LoVo (cell line): ENCODE measurements around the gene GON4L.
A peak's percentile ranks its signal among the peaks of the same experiment; 100 is the strongest.
"Not testable (repeated sequence)": the region's sequence is repeated elsewhere in the genome, so short reads cannot be mapped to it uniquely, and the experiment has no call there.

Experiments
- DNase-seq: peaks from one replicate; pipeline ENCODE4 v3.0.0-alpha.2; 2016; ENCODE audit warnings: low spot score

GON4L gene

GRCh38 chr1:155745284-155746228 lies 111.5 kb downstream of the GON4L start:
- DNase-seq = peak; percentile 95

DNA sequence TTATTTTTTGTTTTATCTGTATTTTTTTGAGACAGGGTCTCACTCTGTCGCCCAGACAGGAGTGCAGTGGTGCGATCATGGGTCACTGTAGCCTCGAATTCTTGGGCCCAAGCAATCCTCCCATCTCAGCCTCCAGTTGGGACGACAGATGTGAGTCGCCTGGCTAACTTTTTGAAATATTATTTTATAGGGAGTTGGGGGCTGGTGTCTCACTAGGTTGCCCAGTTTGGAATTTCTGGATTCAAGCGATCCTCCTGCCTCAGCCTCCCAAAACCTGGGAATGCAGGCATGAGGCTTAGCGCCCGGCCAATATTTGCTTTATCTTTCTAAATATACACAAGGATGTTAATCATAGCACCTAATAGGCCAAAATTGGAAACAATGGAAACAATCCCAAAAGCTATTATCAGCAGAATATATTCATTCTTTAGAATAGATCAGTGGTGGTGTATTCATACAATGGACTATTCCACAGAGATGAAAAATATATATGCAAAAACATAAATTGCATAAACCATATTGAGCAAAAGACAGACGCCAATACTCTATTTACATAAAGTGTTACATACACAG lies 112.2 kb downstream of the GON4L start:
- no peak for DNase-seq

DNA sequence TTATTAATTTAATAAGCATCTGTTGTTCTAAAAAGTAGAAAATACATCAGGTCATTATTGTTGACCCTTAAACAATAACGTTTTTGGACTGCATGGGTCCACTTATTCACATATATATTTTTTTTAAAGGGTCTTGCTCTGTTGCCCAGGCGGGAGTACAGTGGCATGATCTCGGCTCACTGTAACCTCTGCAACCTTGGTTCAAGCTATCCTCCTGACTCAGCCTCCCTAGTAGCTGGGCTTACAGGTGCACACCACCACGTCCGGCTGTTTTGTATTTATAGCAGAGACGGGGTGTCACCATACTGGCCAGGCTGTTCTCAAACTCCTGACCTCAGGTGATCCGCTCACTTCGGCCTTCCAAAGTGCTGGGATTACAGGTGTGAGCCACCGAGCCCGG lies 115.1 kb downstream of the GON4L start:
- no peak for DNase-seq

- no peak for DNase-seq
These were observed 116.0 kb downstream of the GON4L start for GRCh38 chr1:155740995-155741394.

GRCh38 chr1:155729031-155729898 lies 127.7 kb downstream of the GON4L start:
- DNase-seq = no peak

GRCh38 chr1:155725142-155725541 lies 131.9 kb downstream of the GON4L start:
- DNase-seq = no peak

- DNase-seq = no peak
These were observed 137.3 kb downstream of the GON4L start for GRCh38 chr1:155719703-155720102.

GRCh38 chr1:155718524-155719115 lies 138.4 kb downstream of the GON4L start:
- DNase-seq = not testable (repeated sequence)

GRCh38 chr1:155717041-155717440 lies 140.0 kb downstream of the GON4L start:
- no peak for DNase-seq

DNA sequence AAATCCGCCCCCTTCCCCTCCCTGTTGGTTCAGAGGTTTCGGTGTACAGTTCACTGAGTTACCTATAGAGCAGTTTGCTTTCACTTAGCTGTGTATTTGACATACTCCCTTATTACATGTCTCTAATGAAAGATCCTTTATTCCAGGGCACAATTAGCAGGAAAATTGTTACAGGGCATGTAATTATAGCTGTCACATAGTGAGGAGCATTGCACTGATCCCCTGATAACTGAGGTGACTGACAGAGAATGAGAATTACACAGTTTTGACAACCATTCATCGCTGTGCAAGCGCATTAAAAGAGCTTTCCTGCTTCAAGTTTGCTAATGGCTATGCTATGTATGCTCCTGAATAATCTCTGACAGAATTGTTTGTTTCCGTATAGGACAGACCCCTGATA lies 141.2 kb downstream of the GON4L start:
- no peak for DNase-seq

DNA sequence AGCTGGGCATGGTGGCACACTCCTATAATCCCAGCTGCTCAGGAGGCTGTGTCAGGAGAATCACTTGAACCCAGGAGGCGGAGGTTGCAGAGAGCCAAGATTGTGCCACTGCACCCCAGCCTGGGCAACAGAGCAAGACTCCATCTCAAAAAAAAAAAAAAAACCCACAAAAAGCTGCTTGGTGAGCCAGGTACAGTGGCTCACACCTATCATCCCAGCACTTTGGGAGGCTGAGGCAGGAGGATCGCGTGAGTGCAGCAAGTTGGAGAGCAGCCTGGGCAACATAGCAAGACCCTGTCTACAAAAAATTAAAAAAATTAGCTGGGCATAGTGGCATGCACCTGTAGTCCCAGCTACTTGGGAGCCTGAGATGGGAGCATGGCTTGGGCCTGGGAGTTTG lies 142.0 kb downstream of the GON4L start:
- DNase-seq = not testable (repeated sequence)

DNA sequence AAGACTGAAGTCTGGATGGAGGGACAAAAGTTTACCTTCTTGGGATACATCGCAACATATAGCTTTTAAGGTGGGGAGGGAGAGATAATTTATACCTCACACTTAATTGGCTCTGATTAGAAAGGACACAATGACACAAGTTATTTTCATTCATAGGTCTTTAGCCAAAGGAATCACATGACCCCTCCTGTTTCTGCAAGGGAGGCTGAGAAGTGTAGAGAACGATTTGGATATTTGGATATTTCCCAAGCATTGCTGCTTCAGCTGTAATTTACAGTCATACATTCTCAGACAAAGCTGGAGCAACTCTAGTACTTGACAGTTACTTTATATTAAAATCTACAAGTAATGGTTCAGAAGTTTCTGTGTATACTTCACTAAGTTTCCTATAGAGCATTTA lies 143.9 kb downstream of the GON4L start:
- no peak for DNase-seq

DNA sequence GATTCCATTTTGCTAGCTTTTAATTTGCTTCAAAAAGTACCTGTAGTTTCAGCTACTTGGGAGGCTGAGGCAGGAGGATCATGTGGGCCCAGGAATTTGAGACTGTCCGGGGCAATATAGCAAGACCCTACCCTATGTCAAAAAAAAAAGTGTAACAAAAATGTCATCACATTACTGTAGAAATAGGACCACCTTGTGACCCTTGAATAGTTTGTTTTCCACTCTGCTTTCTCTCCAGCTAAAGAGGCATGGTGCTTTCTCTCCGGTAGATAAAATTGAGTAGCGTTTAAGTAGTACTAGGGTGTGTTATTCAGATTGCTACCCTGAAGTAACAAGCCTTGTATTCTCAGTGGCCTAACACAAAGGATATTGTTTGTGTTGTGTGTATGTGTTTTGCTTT lies 144.4 kb downstream of the GON4L start:
- not testable (repeated sequence) for DNase-seq

DNA sequence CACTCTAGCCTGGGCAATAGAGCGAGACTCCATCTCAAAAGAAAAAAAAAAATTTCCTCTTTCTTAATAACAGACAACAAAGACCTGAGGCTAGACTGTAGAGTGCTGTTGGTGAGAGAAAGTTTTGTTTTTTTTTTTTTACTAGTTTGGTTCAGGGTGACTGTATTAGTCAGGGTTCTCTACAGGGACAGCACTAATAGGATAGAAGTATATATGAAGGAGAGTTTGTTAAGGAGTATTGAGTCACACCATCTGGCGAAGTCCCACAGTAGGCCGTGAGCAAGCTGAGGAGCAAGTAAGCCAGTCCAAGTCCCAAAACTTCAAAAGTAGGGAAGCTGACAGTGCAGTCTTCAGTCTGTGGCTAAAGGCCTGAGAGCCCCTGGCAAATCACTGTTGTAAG lies 145.6 kb downstream of the GON4L start:
- DNase-seq = not testable (repeated sequence)

DNA sequence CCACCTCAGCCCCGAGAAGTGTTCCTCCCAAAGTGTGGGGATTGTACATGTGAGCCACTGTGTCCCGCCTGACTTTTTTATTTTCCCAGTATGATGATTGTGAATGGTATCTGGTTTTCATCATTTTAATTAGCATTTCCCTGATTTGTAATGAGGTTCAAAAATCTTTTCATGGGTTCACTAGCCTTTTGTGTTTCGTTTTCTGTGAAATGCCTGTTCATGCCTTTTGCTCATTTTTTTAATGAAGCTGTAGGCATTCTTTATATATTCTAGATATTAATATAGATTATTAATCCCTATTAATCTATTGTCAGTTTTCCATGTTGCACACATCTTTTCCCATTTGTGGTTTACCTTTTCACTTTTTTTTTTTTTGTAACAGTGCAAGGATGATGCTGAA lies 147.6 kb downstream of the GON4L start:
- no peak for DNase-seq

- DNase-seq = peak; percentile 43
These were observed 150.9 kb downstream of the GON4L start for GRCh38 chr1:155706139-155706538.

- not testable (repeated sequence) for DNase-seq
These were observed 152.6 kb downstream of the GON4L start for GRCh38 chr1:155704414-155704813.

GRCh38 chr1:155703216-155703615 lies 153.8 kb downstream of the GON4L start:
- no peak for DNase-seq

GRCh38 chr1:155701675-155702074 lies 155.3 kb downstream of the GON4L start:
- not testable (repeated sequence) for DNase-seq
